IPS-18c (cell line): ENCODE measurements around the gene TCF12.

ENCODE experiments used
- H3K4me3 ChIP-seq: 2 replicates; pipeline ENCODE4 v1.7.0; 2013; ENCODE audit warnings: low read depth, mild to moderate bottlenecking, low read length, moderate library complexity; ENCODE audit not compliant: insufficient read depth
- H3K9me3 ChIP-seq: one replicate; pipeline ENCODE4 v1.6.1; 2013; ENCODE audit warnings: mild to moderate bottlenecking, low read length, moderate library complexity; ENCODE audit not compliant: control insufficient read depth, insufficient read depth

TCF12 gene

DNA sequence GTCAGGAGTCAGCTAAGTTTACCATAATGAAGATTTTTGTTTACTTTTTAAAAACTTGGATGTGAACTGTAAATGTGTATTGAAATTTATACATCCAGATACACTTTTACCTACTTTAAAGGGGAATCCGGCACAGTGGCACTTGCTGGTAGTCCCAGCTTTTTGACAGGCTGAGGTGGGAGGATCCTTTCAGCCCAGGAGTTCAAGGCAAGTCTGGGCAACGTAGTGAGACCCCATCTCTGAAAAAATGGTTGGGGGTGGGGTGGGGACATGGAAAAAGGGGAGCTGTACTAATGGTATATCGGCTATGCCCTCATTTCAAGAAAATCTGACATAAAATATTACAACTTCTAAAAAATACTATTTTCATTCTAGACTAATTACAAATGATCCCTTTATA lies 362.0 kb downstream of the TCF12 start:
- Histone ChIP-seq H3K4me3 (no peak overlapping the region), H3K9me3 (no peaks in the 10 kb centered on the region)

DNA sequence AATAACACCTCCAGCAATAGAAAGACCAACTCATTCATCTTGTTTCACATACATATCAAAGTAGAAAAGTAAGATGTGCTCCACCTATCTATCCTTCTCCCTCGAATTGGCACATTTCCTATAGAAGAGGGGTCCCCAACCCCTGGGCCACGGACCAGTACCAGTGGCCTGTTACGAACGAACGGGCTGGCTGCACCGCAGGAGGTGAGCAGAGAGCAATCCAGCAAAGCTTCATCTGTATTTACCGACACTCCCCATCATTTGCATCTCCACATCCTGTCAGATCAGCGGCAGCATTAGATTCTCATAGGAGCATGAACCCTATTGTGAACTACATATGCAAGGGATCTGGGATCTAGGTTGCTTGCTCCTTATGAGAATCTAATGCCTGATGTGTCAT lies 362.9 kb downstream of the TCF12 start:
- H3K4me3 ChIP-seq = no peak overlapping the region
- H3K9me3 ChIP-seq = no peaks in the 10 kb centered on the region

DNA sequence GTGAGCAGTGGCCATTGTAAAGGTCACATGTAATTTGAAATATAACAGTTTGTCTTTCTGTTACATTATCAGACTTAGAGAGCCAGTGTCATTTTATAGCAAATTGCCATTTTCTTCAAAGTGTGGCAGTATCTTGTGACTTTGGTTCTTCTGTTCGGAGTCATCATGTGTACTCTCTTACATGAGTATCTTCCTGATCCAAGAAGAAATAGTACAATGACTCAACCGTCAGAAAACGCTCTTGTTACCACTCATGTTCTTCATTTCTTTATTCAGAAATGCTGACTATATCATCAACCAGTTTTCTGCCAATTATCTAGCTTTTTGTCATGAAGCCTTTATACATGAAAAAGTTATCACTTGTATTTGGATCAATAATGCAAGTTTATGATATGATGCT lies 364.2 kb downstream of the TCF12 start:
- no peaks in the 10 kb centered on the region for H3K9me3 ChIP-seq
- H3K4me3 ChIP-seq = no peak overlapping the region

DNA sequence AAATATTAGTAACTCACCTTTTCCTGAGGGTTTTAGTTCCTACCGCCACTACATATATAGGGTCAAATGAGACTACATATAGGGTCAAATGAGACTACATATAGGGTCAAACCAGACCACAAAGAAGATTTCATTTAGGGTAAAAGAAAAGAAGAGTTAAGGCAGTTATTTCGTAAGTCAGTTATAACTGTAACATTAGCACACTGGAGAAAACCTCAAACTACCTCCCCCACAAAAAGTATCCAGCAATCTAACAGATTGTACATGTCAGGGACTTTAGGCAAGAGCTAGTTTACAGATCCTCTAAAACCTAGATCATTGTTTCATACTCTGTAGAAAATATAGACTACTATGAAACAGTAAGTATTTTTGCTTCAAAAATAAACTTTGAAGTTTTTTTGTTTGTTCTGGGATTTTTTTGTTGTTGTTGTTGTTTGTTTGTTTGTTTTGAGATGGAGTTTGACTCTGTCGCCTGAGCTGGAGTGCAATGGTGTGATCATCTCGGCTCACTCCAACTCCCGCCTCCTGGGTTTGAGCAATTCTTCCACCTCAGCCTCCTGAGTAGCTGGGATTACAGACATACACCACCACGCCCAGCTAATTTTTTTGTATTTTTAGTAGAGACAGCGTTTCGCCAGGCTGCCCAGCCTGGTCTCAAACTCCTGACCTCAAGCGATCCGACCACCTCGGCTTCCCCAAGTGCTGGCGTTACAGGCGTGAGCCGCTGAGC lies 365.5 kb downstream of the TCF12 start:
- H3K9me3 ChIP-seq = no peaks in the 10 kb centered on the region
- H3K4me3 ChIP-seq = no peak overlapping the region

DNA sequence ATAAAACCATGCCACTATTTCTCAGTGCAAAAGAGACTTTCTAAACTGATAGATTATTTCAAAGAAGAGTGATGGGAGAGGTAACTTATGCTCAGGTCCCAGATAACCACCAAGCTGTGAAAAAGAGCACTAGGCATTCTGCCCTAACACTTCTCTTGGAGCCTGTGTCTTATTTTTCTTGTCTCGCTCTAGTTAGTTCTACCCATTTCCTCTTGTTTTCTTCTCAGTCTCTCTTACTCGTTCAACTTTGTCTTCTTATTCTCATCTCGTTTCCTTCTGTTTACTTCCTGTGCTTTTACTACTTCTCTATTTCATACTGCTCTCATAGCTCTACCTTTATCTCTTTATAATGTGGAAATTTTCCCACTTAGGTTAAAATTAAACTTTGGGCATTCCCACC lies 366.1 kb downstream of the TCF12 start:
- no peak overlapping the region for H3K4me3 ChIP-seq
- no peaks in the 10 kb centered on the region for H3K9me3 ChIP-seq

DNA sequence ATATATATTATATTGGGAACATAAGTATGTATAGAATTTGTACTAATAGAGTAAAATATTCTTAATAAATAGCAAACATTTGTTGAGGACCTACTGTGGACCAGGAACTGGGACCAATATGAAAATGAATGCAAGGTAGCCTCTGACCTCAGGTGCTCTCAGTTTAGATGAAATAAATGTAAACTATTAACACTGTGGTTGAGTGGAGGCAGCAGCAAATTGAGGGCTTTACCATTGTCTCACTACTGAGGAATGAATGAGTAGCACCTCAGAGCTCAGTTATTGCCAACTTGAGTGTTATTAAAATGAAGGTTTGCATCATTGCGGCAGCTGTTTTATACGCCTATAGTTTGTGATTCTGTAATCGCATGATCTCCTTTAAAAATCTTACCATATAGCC lies 366.9 kb downstream of the TCF12 start:
- Histone ChIP-seq H3K9me3 (no peaks in the 10 kb centered on the region), H3K4me3 (no peak overlapping the region)

DNA sequence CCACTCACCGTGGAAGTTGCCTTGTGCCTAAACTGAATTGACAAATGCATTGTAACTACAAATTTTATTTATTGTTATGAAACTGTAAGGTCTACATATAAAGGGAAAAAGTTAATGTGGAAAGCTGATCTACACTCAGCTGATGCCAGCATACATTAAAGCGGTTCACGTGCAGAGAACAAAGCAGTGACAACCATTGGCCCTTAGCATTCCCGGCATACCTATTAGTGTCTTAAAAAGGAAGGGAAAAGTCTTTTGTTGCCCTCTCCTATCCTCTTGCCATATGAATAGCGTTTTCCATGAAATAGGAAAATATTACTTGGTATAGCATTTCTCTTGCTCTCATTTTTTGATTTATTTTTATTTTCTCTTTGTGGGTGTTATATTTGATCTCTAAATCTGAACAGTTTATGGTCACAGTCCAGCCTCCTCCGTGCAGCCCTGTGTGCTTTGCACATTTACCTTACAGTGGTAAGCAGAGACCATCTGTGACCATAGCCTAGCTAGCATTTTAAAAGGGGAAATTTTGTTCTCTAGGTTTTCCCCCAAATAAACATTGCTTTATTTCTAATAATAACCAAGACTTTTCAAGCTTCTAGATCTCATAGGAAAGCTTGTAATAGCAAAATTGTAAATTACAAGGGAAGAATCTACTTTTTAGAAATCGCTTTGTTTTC lies 368.1 kb downstream of the TCF12 start:
- Histone ChIP-seq H3K9me3 (no peaks in the 10 kb centered on the region), H3K4me3 (no peak overlapping the region)

DNA sequence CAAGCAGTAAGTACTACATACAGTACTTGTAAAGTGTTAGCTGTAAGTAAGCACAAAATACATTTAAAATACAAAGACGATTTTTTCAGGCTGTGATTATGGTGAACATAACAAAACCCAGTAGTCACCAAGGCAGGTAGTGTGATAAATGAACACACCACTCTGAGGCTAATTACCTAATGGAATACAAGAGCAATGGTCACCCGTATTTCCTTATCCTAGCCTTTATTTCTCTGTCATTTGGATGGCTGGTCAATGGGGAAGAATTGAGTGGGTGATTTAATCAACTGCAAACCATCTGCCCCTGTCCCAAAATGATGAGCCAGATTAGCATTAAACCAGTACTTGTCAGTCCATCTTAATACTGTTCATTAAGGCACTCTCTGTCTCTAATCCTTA lies 368.7 kb downstream of the TCF12 start:
- Histone ChIP-seq H3K4me3 (no peak overlapping the region), H3K9me3 (no peaks in the 10 kb centered on the region)

DNA sequence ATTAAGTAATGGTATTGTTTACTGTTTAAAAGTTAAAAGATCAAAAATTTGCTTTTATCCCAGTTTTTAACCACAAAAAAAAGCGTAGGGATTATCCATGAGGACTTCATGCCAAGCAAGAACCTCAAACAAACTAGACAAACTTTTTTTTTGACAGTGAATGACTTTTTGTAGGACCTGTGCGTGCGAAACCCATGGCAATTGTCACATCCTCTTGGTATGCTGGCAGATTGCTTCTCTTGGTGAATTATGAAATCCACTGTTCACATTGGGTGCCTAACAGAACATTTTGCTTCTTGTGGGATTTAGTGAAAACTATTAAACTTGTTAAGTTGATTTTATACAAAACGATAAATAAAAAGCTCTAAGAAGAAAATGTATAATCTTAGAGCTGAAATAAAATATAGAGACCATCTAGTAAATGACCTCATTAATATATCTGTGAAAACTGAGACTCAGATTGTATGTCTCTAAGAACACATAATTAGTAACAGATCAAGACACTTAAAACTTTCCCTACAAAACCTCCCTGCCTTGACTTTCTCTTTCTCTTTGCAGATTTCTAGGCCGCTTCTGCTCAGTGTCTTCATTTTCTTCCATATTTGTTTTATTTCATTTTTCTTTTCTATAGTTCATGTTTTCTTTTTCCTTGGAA lies 370.6 kb downstream of the TCF12 start:
- Histone ChIP-seq H3K9me3 (no peaks in the 10 kb centered on the region), H3K4me3 (no peak overlapping the region)

DNA sequence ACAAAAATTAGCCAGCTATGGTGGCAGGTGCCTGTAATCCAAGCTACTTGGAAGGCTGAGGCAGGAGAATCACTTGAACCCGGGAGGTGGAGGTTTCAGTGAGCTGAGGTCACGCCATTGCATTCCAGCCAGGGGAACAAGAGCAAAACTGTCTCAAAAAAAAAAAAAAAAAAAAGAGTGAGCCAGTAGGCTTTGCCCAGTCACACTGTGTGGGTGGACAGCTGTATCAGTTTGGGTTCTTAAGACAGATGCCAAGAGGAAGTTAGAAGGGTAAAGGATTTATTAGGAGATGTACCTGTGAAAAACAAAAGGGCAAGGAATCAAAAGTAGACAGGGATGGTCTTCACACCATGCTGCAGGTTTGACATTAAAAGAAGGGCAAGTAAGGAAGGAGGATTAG lies 371.7 kb downstream of the TCF12 start:
- Histone ChIP-seq H3K4me3 (no peak overlapping the region), H3K9me3 (no peaks in the 10 kb centered on the region)

DNA sequence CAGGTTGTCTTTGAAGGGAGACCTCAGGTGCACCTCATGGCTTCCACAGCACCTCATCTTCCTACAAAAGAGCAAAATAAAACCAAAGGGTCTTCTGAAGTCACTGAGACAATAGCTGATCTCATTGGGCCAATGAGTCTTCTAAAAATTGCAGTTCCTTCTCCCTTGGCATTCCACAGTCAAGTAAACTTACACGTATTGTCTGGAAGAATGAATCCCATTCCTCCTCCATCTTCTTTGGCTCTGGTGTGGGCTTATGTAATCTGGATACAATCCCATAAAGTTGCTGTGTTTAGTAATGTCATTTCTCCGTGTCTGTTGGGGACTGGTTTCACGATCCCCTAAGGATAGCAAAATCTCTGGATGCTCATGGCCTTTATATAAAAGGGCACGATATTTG lies 372.4 kb downstream of the TCF12 start:
- H3K9me3 ChIP-seq = no peaks in the 10 kb centered on the region
- H3K4me3 ChIP-seq = no peak overlapping the region

DNA sequence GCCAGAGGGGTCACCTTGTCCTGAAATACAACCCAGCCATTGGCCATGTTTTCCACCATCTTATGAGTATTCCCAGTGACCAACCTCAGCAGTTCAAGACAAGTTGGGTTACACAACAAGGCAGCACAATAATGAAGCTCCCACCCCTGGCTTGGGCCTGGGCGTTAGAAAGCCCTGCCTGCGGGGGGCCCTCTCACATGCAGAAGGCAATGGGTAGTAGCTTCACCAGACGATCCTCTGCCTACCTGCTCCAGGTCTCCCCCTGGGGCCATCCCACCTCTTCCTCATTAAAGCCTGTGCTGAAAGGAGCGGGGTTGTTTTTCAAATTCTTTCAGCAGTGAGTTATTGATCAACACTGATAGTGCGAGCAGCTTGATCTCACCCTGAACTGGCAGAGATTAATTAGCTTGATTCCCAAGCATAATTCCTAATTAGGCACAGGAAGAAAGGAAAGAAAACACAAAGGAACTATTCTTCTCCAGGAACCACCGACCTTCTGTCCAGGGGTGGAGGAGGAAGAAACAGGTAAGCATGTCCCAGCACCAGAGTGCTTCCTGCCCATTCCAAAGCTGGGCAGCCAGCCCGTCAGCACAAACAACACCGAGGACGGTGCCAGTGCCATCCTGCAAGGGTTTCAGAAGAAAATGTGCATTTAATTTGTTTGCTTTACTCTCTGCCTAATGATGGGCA lies 378.2 kb downstream of the TCF12 start:
- no peaks in the 10 kb centered on the region for H3K9me3 ChIP-seq
- H3K4me3 ChIP-seq = no peak overlapping the region

DNA sequence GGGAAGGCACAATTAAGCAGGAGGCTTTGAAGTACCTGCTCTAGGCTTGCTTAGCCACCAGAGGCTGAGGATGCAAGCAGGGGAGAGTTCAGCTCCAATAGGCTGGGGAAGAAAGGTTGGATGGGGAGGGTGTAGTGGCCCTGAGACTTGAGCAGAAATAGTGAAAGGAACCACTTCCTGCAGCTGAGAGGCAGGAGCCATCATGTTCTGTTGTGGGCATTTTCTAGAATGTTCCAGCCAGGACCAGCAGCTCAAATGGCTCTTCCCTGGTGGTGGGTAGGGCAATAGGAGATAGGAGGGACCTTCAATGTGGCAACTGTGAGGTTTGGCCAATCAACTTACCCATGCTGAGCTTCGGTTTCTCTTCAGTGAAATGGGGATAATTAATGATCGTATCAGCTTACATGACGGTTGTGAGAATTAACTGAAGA lies 378.7 kb downstream of the TCF12 start:
- no peaks in the 10 kb centered on the region for H3K9me3 ChIP-seq
- H3K4me3 ChIP-seq = no peak overlapping the region

DNA sequence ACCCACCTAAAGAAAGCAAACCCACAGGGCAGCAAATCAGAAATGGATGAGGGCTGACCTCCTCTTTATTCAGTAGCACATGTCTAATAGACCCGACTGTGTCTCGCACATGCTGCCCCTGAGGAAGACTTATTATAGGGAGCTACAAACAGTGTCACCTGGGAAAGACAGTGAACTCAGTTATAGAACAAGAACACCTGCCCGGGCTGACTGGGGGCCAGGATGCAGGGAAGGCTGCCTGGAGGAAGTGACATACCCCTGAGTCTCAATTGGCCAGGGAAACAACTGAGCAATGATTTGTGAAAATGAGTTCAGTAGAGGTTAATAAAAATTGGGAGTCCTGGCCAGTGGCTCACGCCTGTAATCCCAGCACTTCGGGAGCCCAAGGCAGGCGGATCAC lies 379.2 kb downstream of the TCF12 start:
- no peaks in the 10 kb centered on the region for H3K9me3 ChIP-seq
- H3K4me3 ChIP-seq = no peak overlapping the region

DNA sequence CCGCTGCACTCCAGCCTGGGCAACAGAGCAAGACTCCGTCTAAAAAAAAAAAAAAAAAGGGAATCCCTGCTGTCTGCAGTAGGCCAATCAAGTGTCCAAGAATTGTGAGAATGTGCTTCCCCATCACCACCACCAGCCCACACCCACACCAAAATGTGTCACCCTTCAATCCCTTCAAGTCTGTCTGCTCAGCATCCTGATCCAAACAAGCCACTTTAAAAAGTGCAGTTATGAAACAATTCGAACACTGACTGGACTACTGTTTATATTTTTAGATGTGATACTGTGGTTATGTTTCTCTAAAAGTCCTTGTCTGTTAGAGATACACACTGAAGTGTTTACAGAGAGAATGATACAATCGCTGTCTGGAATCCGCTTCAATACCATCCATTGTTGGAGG lies 379.8 kb downstream of the TCF12 start:
- Histone ChIP-seq H3K4me3 (no peak overlapping the region), H3K9me3 (no peaks in the 10 kb centered on the region)

DNA sequence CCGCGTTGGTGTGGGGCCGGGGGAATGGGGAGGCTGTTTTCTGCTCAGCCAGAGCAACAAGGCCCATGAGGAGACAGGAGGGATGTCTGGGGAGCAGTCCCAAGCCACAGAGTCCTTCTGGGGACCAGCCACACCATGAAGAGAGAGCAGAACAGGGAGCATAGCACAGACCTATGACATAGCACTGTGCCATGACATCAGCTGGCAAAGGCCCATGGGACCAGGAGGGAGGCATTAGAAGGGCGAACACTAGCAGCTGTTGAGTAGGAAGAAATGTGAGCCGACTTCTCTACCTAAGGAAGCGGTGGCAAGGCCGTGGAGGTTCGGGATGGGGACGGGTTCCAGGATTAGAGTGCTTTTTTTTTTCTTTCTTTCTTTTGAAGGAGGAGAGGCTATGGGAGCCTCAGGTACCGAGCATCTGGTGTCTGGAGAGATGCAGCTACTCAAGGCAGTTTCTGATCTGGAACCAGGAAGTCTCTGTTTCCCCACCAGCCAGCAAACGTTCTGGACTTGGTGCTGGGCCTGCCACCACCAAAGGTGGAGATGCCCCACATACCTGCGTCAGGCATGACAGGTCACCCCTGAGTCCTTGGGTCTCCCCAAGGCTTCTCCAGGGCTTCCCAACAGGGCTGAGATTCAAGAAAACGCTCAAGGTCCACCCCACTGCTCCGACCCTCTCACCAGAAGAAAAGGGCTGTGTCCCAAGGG lies 380.6 kb downstream of the TCF12 start:
- no peak overlapping the region for H3K4me3 ChIP-seq
- no peaks in the 10 kb centered on the region for H3K9me3 ChIP-seq

DNA sequence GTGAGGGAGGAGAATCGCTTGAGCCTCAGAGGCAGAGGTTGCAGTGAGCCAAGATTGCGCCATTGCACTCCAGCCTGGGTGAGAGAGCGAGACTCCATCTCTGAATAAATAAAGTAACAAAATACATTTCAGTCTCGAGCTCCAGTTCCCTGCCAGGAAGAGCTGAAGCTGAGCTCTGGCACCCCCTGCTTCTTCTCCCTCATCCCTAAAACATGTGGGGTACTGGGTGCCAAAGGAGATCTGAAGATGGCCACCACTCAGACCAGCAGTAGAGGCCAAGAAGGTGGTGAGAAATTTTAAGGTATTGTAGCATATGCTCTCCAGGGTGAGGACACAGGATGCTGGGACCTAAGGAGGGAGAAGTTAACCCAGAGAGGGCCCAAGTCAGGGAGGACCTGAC lies 382.9 kb downstream of the TCF12 start:
- H3K4me3 ChIP-seq = no peak overlapping the region

More for the DNA sequence above, 382.9 kb downstream of the TCF12 start:
- no peaks in the 10 kb centered on the region for H3K9me3 ChIP-seq
